ENCODE measurements around the gene GMIP.

- TF ChIP-seq CTCF (IDR thresholded peaks at IDR 0.05) (no peak), POLR2A (IDR thresholded peaks at IDR 0.05) (no peak)
These were observed 12.1 kb downstream of the GMIP start for GRCh38 chr19:19631346-19631745.

All from uterus (tissue), 2 donors.